GM12875 (cell line): ENCODE data around the gene SNX20.

ENCODE experiments used
- H3K4me3 ChIP-seq: one replicate; pipeline ENCODE4 v1.5.1; 2011; ENCODE audit warnings: low read depth, low read length, control low read depth
- CTCF ChIP-seq: IDR thresholded peaks from 2 replicates; pipeline ENCODE4 v1.5.1; 2011; ENCODE audit warnings: low read depth, mild to moderate bottlenecking, control low read depth, inconsistent platforms, low read length, moderate library complexity, borderline replicate concordance; ENCODE audit not compliant: insufficient read depth

The SNX20 gene

GRCh38 chr16:50657241-50657640, 23.9 kb downstream of the SNX20 start:
- TF ChIP-seq CTCF = no peak
- no peak overlapping the region for H3K4me3 ChIP-seq

DNA sequence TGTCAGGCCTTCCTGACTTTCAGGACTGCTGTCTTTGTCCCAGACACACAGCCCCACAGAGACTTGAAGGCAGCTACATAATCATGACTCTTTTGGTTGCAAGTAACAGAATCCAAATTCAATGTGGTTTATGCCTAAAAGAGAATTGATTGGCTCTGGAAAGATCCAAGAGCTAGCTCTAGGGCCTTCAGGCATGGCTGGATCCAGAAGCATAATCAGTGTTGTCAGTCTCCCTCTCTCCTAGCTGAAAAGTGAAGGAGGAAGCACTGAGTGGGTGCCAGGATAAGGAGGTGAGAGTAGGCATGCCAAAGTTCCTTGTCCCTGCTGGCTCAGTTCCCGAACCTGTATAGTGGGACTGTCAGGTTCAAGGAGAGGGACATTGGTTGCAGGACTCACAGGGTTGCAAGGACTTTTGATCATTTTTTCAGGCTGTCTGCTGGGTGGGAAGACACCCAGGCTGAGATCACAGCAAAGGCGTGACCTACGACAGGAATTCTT, 25.5 kb downstream of the SNX20 start:
- no peak overlapping the region for H3K4me3 ChIP-seq
- TF ChIP-seq CTCF = no peak

- no peak for TF ChIP-seq CTCF
- no peak overlapping the region for H3K4me3 ChIP-seq
These were observed 27.2 kb downstream of the SNX20 start for GRCh38 chr16:50653633-50654519.

DNA sequence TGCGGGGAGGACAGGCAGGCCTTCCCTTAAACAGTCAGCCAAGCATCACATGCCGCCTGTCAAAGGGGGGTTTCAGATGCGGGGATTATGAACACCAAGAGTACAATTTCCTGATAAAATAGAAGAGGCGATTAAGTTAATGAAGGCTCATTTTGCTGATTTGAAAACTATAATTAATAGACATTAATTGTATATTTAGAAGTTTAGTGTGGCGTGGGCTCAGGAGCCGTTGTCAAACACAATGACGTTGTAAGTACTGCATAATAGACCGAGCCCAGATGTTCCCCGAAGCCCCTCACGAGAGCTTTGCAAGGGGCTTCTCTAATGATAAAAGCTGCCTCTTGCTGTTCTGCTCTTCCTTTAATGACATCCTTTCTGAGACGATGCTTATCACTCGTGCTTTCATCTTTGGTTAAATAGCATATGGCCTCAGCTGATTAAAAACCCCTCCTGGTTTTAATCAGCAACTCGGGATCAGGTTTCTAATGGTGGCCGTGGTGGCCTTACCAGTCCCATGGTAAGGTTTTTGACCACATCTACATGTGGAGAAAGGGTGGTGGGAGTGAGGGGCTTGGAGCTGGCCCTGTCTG, 28.2 kb downstream of the SNX20 start:
- H3K4me3 ChIP-seq = no peak overlapping the region
- no peak for TF ChIP-seq CTCF

DNA sequence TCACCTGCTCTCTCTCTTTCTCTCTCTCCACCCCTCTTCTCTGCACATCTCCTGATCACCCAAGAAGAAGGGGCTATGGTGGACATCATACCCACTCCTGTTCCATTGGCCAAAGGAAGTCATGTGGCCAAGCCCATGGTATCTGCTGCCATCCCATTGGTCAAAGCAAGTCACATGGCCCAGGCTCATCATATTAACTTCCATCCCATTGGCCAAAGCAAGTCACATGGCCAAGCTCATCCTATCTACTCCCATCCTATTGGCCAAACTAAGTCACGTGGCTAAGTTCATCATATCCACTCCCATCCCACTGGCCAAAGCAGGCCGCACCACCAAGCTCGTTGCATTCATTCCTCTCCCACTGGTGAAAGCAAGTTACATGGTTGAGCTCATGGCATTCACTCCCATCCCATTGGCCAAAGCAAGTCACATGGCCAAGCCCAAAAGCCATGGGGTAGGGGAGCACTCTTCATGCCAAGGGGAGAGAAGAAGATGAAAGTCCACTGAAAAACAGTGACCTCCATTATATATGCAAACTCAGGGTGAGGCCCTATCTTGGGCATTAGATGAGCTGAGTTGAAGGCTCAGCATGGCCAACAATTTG, 29.2 kb downstream of the SNX20 start:
- H3K4me3 ChIP-seq = no peak overlapping the region
- no peak for TF ChIP-seq CTCF

- H3K4me3 ChIP-seq = no peak overlapping the region
- no peak for TF ChIP-seq CTCF
These were observed 34.8 kb downstream of the SNX20 start for GRCh38 chr16:50646345-50646744.
